ENCODE measurements around the gene ELK3. TPM values are rescaled to one million over a fixed set of nuclear protein-coding genes. Genes with fewer than 3 reads are reported as not detected.

ELK3 gene
- total and polyA plus RNA-seq, 9 of the 15 experiments (the other 6 are each of a cell fraction or from before 2014, with no cell fraction given) = 1.5 to 5.5 (median 2.9) TPM

DNA sequence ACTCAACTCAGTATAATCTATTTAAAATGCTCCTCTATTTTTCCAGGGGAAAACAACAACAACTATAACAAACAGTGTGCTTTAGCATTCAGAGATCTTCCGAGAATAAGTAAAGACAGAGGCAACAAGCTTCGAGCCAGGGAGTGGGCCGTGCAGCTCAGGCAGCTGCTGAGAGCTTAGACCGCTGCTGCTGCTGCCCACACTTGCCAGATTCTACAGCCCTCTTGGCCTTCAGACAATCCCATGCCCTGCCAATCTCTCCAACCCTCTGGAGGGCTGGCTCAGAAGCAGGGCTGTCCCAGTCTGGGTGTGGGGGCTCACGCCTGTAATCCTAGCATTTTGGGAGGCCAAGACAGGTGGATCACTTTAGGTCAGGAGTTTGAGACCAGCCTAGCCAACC, 23.4 kb upstream of the ELK3 start:
- H3K9me3 ChIP-seq (replicated peaks; ENCODE audit: control insufficient read depth, insufficient read depth, low read depth, low read length) = no peaks in the 10 kb centered on the region
- H3K27ac ChIP-seq (ENCODE audit: extremely low read depth, low read depth, low read length) = no peak overlapping the region
- no peak overlapping the region for H2AFZ ChIP-seq (ENCODE audit: low read depth, low read length)
- 0% methylated on average over 5 of the region's 5 CpGs for WGBS (ENCODE audit: insufficient coverage, low coverage, missing lambda C conversion rate)
- no peak for ATAC-seq
- no peak overlapping the region for H3K4me2 ChIP-seq (ENCODE audit: insufficient read depth, low read length)
- no peak for FAIRE-seq
- CTCF ChIA-PET (ENCODE audit: low intra/inter-chr PET ratio) = no interaction called here
- in situ Hi-C loops (cut with MboI) = no loop called here
- DNase-seq (ENCODE audit: extremely low read depth in 1 of 4, low spot score in 3 of 4) = no peak
- H3K36me3 ChIP-seq (ENCODE audit: control insufficient read depth, insufficient read depth, low read length) = no peaks in the 10 kb centered on the region
- POLR2A ChIA-PET = no interaction called here
- no peaks in the 10 kb centered on the region for H3K4me1 ChIP-seq (replicated peaks in 1 of 2; ENCODE audit: control insufficient read depth in 2 of 2, insufficient read depth in 2 of 2, low read length in 2 of 2)
- intact Hi-C loops (cut with micrococcal nuclease) = no loop called here
- no peaks in the 10 kb centered on the region for H3K79me2 ChIP-seq (ENCODE audit: control insufficient read depth, insufficient read depth, low read length)
- TF ChIP-seq MCM5 (IDR thresholded peaks at IDR 0.05; ENCODE audit: low read depth) (no peak), SIN3A (IDR thresholded peaks at IDR 0.05; ENCODE audit: borderline replicate concordance in 2 of 2, control insufficient read depth in 1 of 2, low read depth in 2 of 2, low read length in 2 of 2) (no peak), POLR2AphosphoS5 (IDR thresholded peaks at IDR 0.05; ENCODE audit: control insufficient read depth, insufficient read depth, low read depth, low read length) (no peak), KLF10 (CRISPR knock-in tag; IDR thresholded peaks at IDR 0.05) (no peak), POLR2H (tag; IDR thresholded peaks at IDR 0.05; ENCODE audit: low read depth) (no peak), ATF3 (IDR thresholded peaks at IDR 0.05) (no peak), ATF3 (CRISPR knock-in tag; conservative IDR thresholded peaks at IDR 0.05) (no peak), SMARCE1 (IDR thresholded peaks at IDR 0.05) (no peak), ZNF398 (CRISPR knock-in tag; IDR thresholded peaks at IDR 0.05) (no peak), SPI1 (IDR thresholded peaks at IDR 0.05; ENCODE audit: borderline replicate concordance, low read depth, low read length) (no peak), ZNF780A (CRISPR knock-in tag; IDR thresholded peaks at IDR 0.05) (no peak), PHF21A (IDR thresholded peaks at IDR 0.05; ENCODE audit: borderline replicate concordance, low read depth) (no peak), ZNF232 (CRISPR knock-in tag; IDR thresholded peaks at IDR 0.05) (no peak)
- TF ChIP-seq, protein P1, sequence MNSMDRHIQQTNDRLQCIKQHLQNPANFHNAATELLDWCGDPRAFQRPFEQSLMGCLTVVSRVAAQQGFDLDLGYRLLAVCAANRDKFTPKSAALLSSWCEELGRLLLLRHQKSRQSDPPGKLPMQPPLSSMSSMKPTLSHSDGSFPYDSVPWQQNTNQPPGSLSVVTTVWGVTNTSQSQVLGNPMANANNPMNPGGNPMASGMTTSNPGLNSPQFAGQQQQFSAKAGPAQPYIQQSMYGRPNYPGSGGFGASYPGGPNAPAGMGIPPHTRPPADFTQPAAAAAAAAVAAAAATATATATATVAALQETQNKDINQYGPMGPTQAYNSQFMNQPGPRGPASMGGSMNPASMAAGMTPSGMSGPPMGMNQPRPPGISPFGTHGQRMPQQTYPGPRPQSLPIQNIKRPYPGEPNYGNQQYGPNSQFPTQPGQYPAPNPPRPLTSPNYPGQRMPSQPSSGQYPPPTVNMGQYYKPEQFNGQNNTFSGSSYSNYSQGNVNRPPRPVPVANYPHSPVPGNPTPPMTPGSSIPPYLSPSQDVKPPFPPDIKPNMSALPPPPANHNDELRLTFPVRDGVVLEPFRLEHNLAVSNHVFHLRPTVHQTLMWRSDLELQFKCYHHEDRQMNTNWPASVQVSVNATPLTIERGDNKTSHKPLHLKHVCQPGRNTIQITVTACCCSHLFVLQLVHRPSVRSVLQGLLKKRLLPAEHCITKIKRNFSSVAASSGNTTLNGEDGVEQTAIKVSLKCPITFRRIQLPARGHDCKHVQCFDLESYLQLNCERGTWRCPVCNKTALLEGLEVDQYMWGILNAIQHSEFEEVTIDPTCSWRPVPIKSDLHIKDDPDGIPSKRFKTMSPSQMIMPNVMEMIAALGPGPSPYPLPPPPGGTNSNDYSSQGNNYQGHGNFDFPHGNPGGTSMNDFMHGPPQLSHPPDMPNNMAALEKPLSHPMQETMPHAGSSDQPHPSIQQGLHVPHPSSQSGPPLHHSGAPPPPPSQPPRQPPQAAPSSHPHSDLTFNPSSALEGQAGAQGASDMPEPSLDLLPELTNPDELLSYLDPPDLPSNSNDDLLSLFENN (IDR thresholded peaks at IDR 0.05; ENCODE audit: low read depth in 2 of 2, low read length in 2 of 2) = no peak
- TF ChIP-seq, protein P2, sequence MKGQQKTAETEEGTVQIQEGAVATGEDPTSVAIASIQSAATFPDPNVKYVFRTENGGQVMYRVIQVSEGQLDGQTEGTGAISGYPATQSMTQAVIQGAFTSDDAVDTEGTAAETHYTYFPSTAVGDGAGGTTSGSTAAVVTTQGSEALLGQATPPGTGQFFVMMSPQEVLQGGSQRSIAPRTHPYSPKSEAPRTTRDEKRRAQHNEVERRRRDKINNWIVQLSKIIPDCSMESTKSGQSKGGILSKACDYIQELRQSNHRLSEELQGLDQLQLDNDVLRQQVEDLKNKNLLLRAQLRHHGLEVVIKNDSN (CRISPR knock-in tag; IDR thresholded peaks at IDR 0.05) = no peak
- BruUV-seq (replicated peaks) = no TSS peak
- peaks cover 10 to 41% of the 10 kb centered on the region in 2 experiments for H3K27me3 ChIP-seq (ENCODE audit: control insufficient read depth in 2 of 2, insufficient read depth in 2 of 2, low read length in 2 of 2)
- no peaks in the 10 kb centered on the region for H3K9me1 ChIP-seq (ENCODE audit: control insufficient read depth, insufficient read depth, low read length)
- no peak overlapping the region for H3K9ac ChIP-seq (ENCODE audit: insufficient read depth in 1 of 2, low read depth in 2 of 2, low read length in 2 of 2)
- H3K4me3 ChIP-seq = no peak overlapping the region
- no peaks in the 10 kb centered on the region for H4K20me1 ChIP-seq (replicated peaks; ENCODE audit: control insufficient read depth, insufficient read depth, low read length)
